OCI-LY3 (cell line): Measurements from ENCODE around the gene PPP3CA.

Experiments
- CTCF ChIP-seq: fragments of 200-600, 300-600 bp; sonication (generic); IDR thresholded peaks from 2 replicates; pipeline ENCODE4 v1.5.1; 2014; ENCODE audit warnings: antibody characterized with exemption, low read length, low read depth
- EZH2phosphoT487 ChIP-seq: fragments of 200-600 bp; shearing (Covaris generic); IDR thresholded peaks from 2 replicates; pipeline ENCODE4 v1.6.1; 2018; ENCODE audit warnings: antibody characterized with exemption, mixed run types, low read depth

GRCh38 chr4:101259876-101260275 lies 87.5 kb downstream of the PPP3CA start:
- TF ChIP-seq CTCF (no peak), EZH2phosphoT487 (no peak)
